ENCODE results near the gene NEU2.

The NEU2 gene

GRCh38 chr2:233023761-233024410 lies 8.6 kb upstream of the NEU2 start:
- H3K9me3 ChIP-seq (replicated peaks; ENCODE audit: insufficient read depth, low read length) = no peaks in the 10 kb centered on the region
- H3K79me2 ChIP-seq (ENCODE audit: low read length) = no peaks in the 10 kb centered on the region

GRCh38 chr2:233025706-233026105 lies 6.8 kb upstream of the NEU2 start:
- Histone ChIP-seq H3K9me2 (replicated peaks; ENCODE audit: insufficient read depth, low read length) (no peaks in the 10 kb centered on the region), H3K27me3 (replicated peaks; ENCODE audit: insufficient read depth, low read length) (no peaks in the 10 kb centered on the region), H3K27ac (ENCODE audit: low read length) (no peak overlapping the region), H4K20me1 (ENCODE audit: insufficient read depth, low read length) (no peaks in the 10 kb centered on the region), H3K79me2 (ENCODE audit: low read length) (no peaks in the 10 kb centered on the region), H3K4me1 (ENCODE audit: low read length) (no peaks in the 10 kb centered on the region), H2AFZ (ENCODE audit: low read length) (no peak overlapping the region), H3K4me2 (ENCODE audit: low read depth, low read length) (no peak overlapping the region), H3K9me3 (replicated peaks; ENCODE audit: insufficient read depth, low read length) (no peaks in the 10 kb centered on the region), H3K4me3 (ENCODE audit: low read length) (no peak overlapping the region), H3F3A (ENCODE audit: insufficient read depth, low read length) (no peaks in the 10 kb centered on the region), H3K9ac (ENCODE audit: low read length) (no peak overlapping the region), H3K36me3 (replicated peaks; ENCODE audit: insufficient read depth, low read length) (no peaks in the 10 kb centered on the region)
- no peak for TF ChIP-seq EZH2phosphoT487 (IDR thresholded peaks at IDR 0.05; ENCODE audit: low read length)
- no peak for TF ChIP-seq CTCF (IDR thresholded peaks at IDR 0.05; ENCODE audit: low read length)
- TF ChIP-seq EZH2 (optimal IDR thresholded peaks at IDR 0.05; ENCODE audit: low read depth, low read length) = no peak
- no peak for DNase-seq

More at GRCh38 chr2:233023761-233024410, 8.6 kb upstream of the NEU2 start:
- H3K9ac ChIP-seq (ENCODE audit: low read length) = no peak overlapping the region
- H3K4me2 ChIP-seq (ENCODE audit: low read depth, low read length) = no peak overlapping the region
- H3K9me2 ChIP-seq (replicated peaks; ENCODE audit: insufficient read depth, low read length) = no peaks in the 10 kb centered on the region
- no peaks in the 10 kb centered on the region for H3K27me3 ChIP-seq (replicated peaks; ENCODE audit: insufficient read depth, low read length)
- TF ChIP-seq CTCF (IDR thresholded peaks at IDR 0.05; ENCODE audit: low read length) (no peak), EZH2phosphoT487 (IDR thresholded peaks at IDR 0.05; ENCODE audit: low read length) (no peak)
- no peaks in the 10 kb centered on the region for H4K20me1 ChIP-seq (ENCODE audit: insufficient read depth, low read length)
- DNase-seq = no peak
- H3F3A ChIP-seq (ENCODE audit: insufficient read depth, low read length) = no peaks in the 10 kb centered on the region
- no peaks in the 10 kb centered on the region for H3K36me3 ChIP-seq (replicated peaks; ENCODE audit: insufficient read depth, low read length)
- H3K4me3 ChIP-seq (ENCODE audit: low read length) = no peak overlapping the region
- H3K27ac ChIP-seq (ENCODE audit: low read length) = no peak overlapping the region
- no peak overlapping the region for H2AFZ ChIP-seq (ENCODE audit: low read length)
- no peaks in the 10 kb centered on the region for H3K4me1 ChIP-seq (ENCODE audit: low read length)

- H3K9ac ChIP-seq (ENCODE audit: low read length) = no peak overlapping the region
- TF ChIP-seq EZH2 (optimal IDR thresholded peaks at IDR 0.05; ENCODE audit: low read depth, low read length) = no peak
- no peak for TF ChIP-seq EZH2phosphoT487 (IDR thresholded peaks at IDR 0.05; ENCODE audit: low read length)
- no peak for TF ChIP-seq CTCF (IDR thresholded peaks at IDR 0.05; ENCODE audit: low read length)
- no peak for DNase-seq
- H2AFZ ChIP-seq (ENCODE audit: low read length) = no peak overlapping the region
- H3K27me3 ChIP-seq (replicated peaks; ENCODE audit: insufficient read depth, low read length) = no peaks in the 10 kb centered on the region
- H3K27ac ChIP-seq (ENCODE audit: low read length) = no peak overlapping the region
- no peaks in the 10 kb centered on the region for H3F3A ChIP-seq (ENCODE audit: insufficient read depth, low read length)
- H3K4me2 ChIP-seq (ENCODE audit: low read depth, low read length) = no peak overlapping the region
- H3K9me2 ChIP-seq (replicated peaks; ENCODE audit: insufficient read depth, low read length) = no peaks in the 10 kb centered on the region
- no peaks in the 10 kb centered on the region for H3K79me2 ChIP-seq (ENCODE audit: low read length)
- no peak overlapping the region for H3K4me3 ChIP-seq (ENCODE audit: low read length)
- H3K9me3 ChIP-seq (replicated peaks; ENCODE audit: insufficient read depth, low read length) = no peaks in the 10 kb centered on the region
- H3K4me1 ChIP-seq (ENCODE audit: low read length) = no peaks in the 10 kb centered on the region
- H4K20me1 ChIP-seq (ENCODE audit: insufficient read depth, low read length) = no peaks in the 10 kb centered on the region
- H3K36me3 ChIP-seq (replicated peaks; ENCODE audit: insufficient read depth, low read length) = no peaks in the 10 kb centered on the region
These were observed 6.2 kb upstream of the NEU2 start for GRCh38 chr2:233026198-233026813.
